Liver (tissue), 9 donors: ENCODE data around the gene CNNM1. TPM values are rescaled to one million over a fixed set of nuclear protein-coding genes. Genes with fewer than 3 reads are reported as not detected.

Source experiments
- DNase-seq: peaks from one replicate; pipeline ENCODE4 v3.0.0-alpha.2; 2017; ENCODE audit warnings: low spot score
- H3K27ac ChIP-seq, 2 donors: one replicate each; pipeline ENCODE4 v1.7.0; 2013; ENCODE audit warnings: inconsistent platforms in 2 of 2, low read length in 2 of 2, control low read depth in 1 of 2, low read depth in 1 of 2, mild to moderate bottlenecking in 1 of 2
- H3K27me3 ChIP-seq, 4 donors: one replicate each; pipeline versions ENCODE4 v1.6.1 to v1.7.0; 2013; ENCODE audit warnings: low read length in 3 of 4, inconsistent platforms in 1 of 4, mild to moderate bottlenecking in 1 of 4, moderate library complexity in 1 of 4; ENCODE audit not compliant: control insufficient read depth in 4 of 4, insufficient read depth in 4 of 4
- H3K36me3 ChIP-seq, 4 donors: one replicate each; pipeline versions ENCODE4 v1.6.1 to v1.7.0; 2013; ENCODE audit warnings: low read length in 3 of 4, mild to moderate bottlenecking in 3 of 4, low read depth in 1 of 4, moderate library complexity in 1 of 4; ENCODE audit not compliant: control insufficient read depth in 4 of 4, insufficient read depth in 3 of 4
- H3K4me1 ChIP-seq, 4 donors: one replicate each; pipeline versions ENCODE4 v1.6.1 to v1.7.0; 2013; ENCODE audit warnings: low read length in 3 of 4, mild to moderate bottlenecking in 3 of 4, moderate library complexity in 1 of 4; ENCODE audit not compliant: control insufficient read depth in 4 of 4, insufficient read depth in 4 of 4
- H3K4me3 ChIP-seq, 3 donors: one replicate each; pipeline versions ENCODE4 v1.6.1 to v1.7.0; 2013; ENCODE audit warnings: low read length in 3 of 3, control low read depth in 1 of 3, low read depth in 1 of 3, mild to moderate bottlenecking in 1 of 3
- H3K9ac ChIP-seq, 2 donors: one replicate each; pipeline ENCODE4 v1.7.0; 2013; ENCODE audit warnings: low read length in 2 of 2, mild to moderate bottlenecking in 2 of 2, moderate library complexity in 2 of 2, control low read depth in 1 of 2, low read depth in 1 of 2
- H3K9me3 ChIP-seq, 4 donors: one replicate each; pipeline versions ENCODE4 v1.6.1 to v1.7.0; 2013; ENCODE audit warnings: low read length in 3 of 4; ENCODE audit not compliant: control insufficient read depth in 4 of 4
- ATF3 ChIP-seq: IDR thresholded peaks from 2 replicates; pipeline ENCODE4 v1.6.1; 2016; ENCODE audit warnings: antibody characterized with exemption
- EGR1 ChIP-seq, 2 donors: IDR thresholded peaks; 2 replicates each; pipeline ENCODE4 v1.6.1; 2016 to 2018; ENCODE audit warnings: antibody characterized with exemption in 2 of 2, low read depth in 2 of 2
- FOXA1 ChIP-seq: IDR thresholded peaks from 2 replicates; pipeline ENCODE4 v1.6.1; 2016; ENCODE audit warnings: antibody characterized with exemption
- FOXA2 ChIP-seq: IDR thresholded peaks from 2 replicates; pipeline ENCODE4 v1.6.1; 2016; ENCODE audit warnings: antibody characterized with exemption
- GABPA ChIP-seq, 2 donors: IDR thresholded peaks in 1 of 2; conservative IDR thresholded peaks in 1 of 2; 2 replicates each; pipeline ENCODE4 v1.6.1; 2016; ENCODE audit warnings: antibody characterized with exemption in 2 of 2, mild to moderate bottlenecking in 1 of 2, moderate library complexity in 1 of 2
- HNF4A ChIP-seq, 2 donors: conservative IDR thresholded peaks; 2 replicates each; pipeline ENCODE4 v1.6.1; 2016; ENCODE audit warnings: antibody characterized with exemption in 2 of 2, mild to moderate bottlenecking in 2 of 2
- HNF4G ChIP-seq: IDR thresholded peaks from 2 replicates; pipeline ENCODE4 v1.6.1; 2016; ENCODE audit warnings: antibody characterized with exemption
- JUND ChIP-seq, 2 donors: IDR thresholded peaks; 2 replicates each; pipeline ENCODE4 v1.6.1; 2016; ENCODE audit warnings: antibody characterized with exemption in 2 of 2
- MAX ChIP-seq: IDR thresholded peaks from 2 replicates; pipeline ENCODE4 v1.6.1; 2016; ENCODE audit warnings: antibody characterized with exemption
- NR2F2 ChIP-seq: IDR thresholded peaks from 2 replicates; pipeline ENCODE4 v1.6.1; 2016; ENCODE audit warnings: antibody characterized with exemption
- RAD21 ChIP-seq, 2 donors: IDR thresholded peaks; 2 replicates each; pipeline ENCODE4 v1.6.1; 2016; ENCODE audit warnings: antibody characterized with exemption in 2 of 2, mild to moderate bottlenecking in 2 of 2
- REST ChIP-seq: IDR thresholded peaks from 2 replicates; pipeline ENCODE4 v1.6.1; 2016; ENCODE audit warnings: antibody characterized with exemption, mild to moderate bottlenecking
- RXRA ChIP-seq, 2 donors: IDR thresholded peaks; 2 replicates each; pipeline ENCODE4 v1.6.1; 2017 to 2018; ENCODE audit warnings: antibody characterized with exemption in 2 of 2, mild to moderate bottlenecking in 1 of 2
- SP1 ChIP-seq: IDR thresholded peaks from 2 replicates; pipeline ENCODE4 v1.6.1; 2018; ENCODE audit warnings: antibody characterized with exemption, mild to moderate bottlenecking
- TAF1 ChIP-seq: conservative IDR thresholded peaks from 2 replicates; pipeline ENCODE4 v1.6.1; 2016; ENCODE audit warnings: antibody characterized with exemption, mild to moderate bottlenecking
- YY1 ChIP-seq: IDR thresholded peaks from 2 replicates; pipeline ENCODE4 v1.6.1; 2016; ENCODE audit warnings: antibody characterized with exemption, mild to moderate bottlenecking
- ZBTB33 ChIP-seq: IDR thresholded peaks from 2 replicates; pipeline ENCODE4 v1.6.1; 2016; ENCODE audit warnings: antibody characterized with exemption
- WGBS: extraction: QIAGEN DNeasy Blood & Tissue Kit; methylation state at CpG from one replicate; pipeline ENCODE4 v1.1.7; 2013; 5-methylcytosine and 5-hydroxymethylcytosine counted together
- polyA plus RNA-seq, 2 donors: library from polyadenylated mRNA; stranded (reverse) in 1 of 2; unstranded in 1 of 2; fragments of 200-250 nt in 1 of 2; fragments of >200 nt in 1 of 2; fragmentation: Nextera tagmentation in 1 of 2; extraction: Ambion mirVana in 1 of 2; gene quantifications; one replicate each; pipeline versions ENCODE4 v1.2.1 to v1.2.3, GENCODE V29; 2013 to 2015
- total RNA-seq, 2 donors: library from RNA; depleted of rRNA; stranded (reverse); fragments of >200 nt; gene quantifications; one replicate each; pipeline ENCODE4 v1.2.3, GENCODE V29; 2014
- TF ChIP-seq, protein P1 (sequence below): fragments of 150-350 bp; IDR thresholded peaks from 2 replicates; pipeline ENCODE4 v1.5.1; 2017; ENCODE audit warnings: improper control_type of control experiment, low read depth, low read length; ENCODE audit not compliant: missing input control
- donor health status: healthy.
- donor health status: healthy.
- donor health status: healthy.
- donor health status: healthy.
- donor health status: healthy.

CNNM1 gene
- total and polyA plus RNA-seq, 4 donors: 0.05 to 0.10 (median 0.07) TPM

- no peak for DNase-seq
- H3K4me1 ChIP-seq: peaks cover 0 to 5% (median 0%) of the 10 kb centered on the region in 4 donors
- no peaks in the 10 kb centered on the region for H3K27me3 ChIP-seq
- H3K27ac ChIP-seq: no peak overlapping the region
- no peaks in the 10 kb centered on the region for H3K36me3 ChIP-seq
- WGBS: 85% methylated on average over 1 of the region's 1 CpG
- H3K9ac ChIP-seq: no peak overlapping the region
- no peak overlapping the region for H3K4me3 ChIP-seq
- TF ChIP-seq HNF4G (no peak), JUND (IDR thresholded peaks at IDR 0.05) (no peak), ATF3 (no peak), HNF4A (conservative IDR thresholded peaks at IDR 0.05) (no peak), RAD21 (IDR thresholded peaks at IDR 0.05) (no peak), REST (no peak), MAX (no peak), TAF1 (no peak), EGR1 (IDR thresholded peaks at IDR 0.05; ENCODE audit: low read depth in 2 of 2) (no peak), SP1 (no peak), ZBTB33 (no peak), RXRA (IDR thresholded peaks at IDR 0.05) (no peak), FOXA2 (no peak), FOXA1 (no peak)
- TF ChIP-seq, protein P1, sequence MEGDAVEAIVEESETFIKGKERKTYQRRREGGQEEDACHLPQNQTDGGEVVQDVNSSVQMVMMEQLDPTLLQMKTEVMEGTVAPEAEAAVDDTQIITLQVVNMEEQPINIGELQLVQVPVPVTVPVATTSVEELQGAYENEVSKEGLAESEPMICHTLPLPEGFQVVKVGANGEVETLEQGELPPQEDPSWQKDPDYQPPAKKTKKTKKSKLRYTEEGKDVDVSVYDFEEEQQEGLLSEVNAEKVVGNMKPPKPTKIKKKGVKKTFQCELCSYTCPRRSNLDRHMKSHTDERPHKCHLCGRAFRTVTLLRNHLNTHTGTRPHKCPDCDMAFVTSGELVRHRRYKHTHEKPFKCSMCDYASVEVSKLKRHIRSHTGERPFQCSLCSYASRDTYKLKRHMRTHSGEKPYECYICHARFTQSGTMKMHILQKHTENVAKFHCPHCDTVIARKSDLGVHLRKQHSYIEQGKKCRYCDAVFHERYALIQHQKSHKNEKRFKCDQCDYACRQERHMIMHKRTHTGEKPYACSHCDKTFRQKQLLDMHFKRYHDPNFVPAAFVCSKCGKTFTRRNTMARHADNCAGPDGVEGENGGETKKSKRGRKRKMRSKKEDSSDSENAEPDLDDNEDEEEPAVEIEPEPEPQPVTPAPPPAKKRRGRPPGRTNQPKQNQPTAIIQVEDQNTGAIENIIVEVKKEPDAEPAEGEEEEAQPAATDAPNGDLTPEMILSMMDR: no peak
- no peaks in the 10 kb centered on the region for H3K9me3 ChIP-seq
Observed at GRCh38 chr10:99292159-99292558, 37.0 kb upstream of the CNNM1 start.

- TF ChIP-seq TAF1 (no peak), SP1 (no peak), FOXA1 (no peak), NR2F2 (no peak), HNF4G (no peak), ATF3 (no peak), FOXA2 (no peak), YY1 (no peak), RXRA (IDR thresholded peaks at IDR 0.05) (no peak), GABPA (IDR thresholded peaks at IDR 0.05 in 1 of 2, conservative IDR thresholded peaks at IDR 0.05 in 1 of 2) (no peak)
- no peak for DNase-seq
- no peaks in the 10 kb centered on the region for H3K36me3 ChIP-seq
- peaks cover 0 to 5% (median 0%) of the 10 kb centered on the region in 4 donors for H3K4me1 ChIP-seq
- H3K9me3 ChIP-seq: no peaks in the 10 kb centered on the region
- no peak overlapping the region for H3K9ac ChIP-seq
- WGBS: 28% methylated on average over 5 of the region's 5 CpGs
- no peaks in the 10 kb centered on the region for H3K27me3 ChIP-seq
- H3K27ac ChIP-seq: no peak overlapping the region
- H3K4me3 ChIP-seq: no peak overlapping the region
Observed at GRCh38 chr10:99296605-99297004, 32.6 kb upstream of the CNNM1 start.
